H9 (cell line): ENCODE results near the gene TMEM269. TPM values are rescaled to one million over a fixed set of nuclear protein-coding genes. Genes with fewer than 3 reads are reported as not detected.

Experiments
- DNase-seq: peaks from one replicate; pipeline ENCODE4 v3.0.0-alpha.2; 2017
- H2AFZ ChIP-seq: one replicate; pipeline ENCODE4 v1.6.1; 2013; ENCODE audit warnings: mild to moderate bottlenecking, low read length, control low read depth, moderate library complexity
- H2AK5ac ChIP-seq: 2 replicates; pipeline ENCODE4 v1.6.1; 2013; ENCODE audit warnings: low read length, control low read depth, mixed read lengths; ENCODE audit not compliant: insufficient read length
- H2BK120ac ChIP-seq: one replicate; pipeline ENCODE4 v1.6.1; 2013; ENCODE audit warnings: low read depth, mild to moderate bottlenecking, low read length, control low read depth, inconsistent platforms; ENCODE audit not compliant: poor library complexity, severe bottlenecking
- H2BK12ac ChIP-seq: 2 replicates; pipeline ENCODE4 v1.6.1; 2013; ENCODE audit warnings: low read length, control low read depth, mixed read lengths, low read depth; ENCODE audit not compliant: insufficient read length
- H2BK15ac ChIP-seq: 2 replicates; pipeline ENCODE4 v1.6.1; 2013; ENCODE audit warnings: low read depth, low read length, control low read depth
- H2BK20ac ChIP-seq: one replicate; pipeline ENCODE4 v1.6.1; 2013; ENCODE audit warnings: low read depth, mild to moderate bottlenecking, low read length, control low read depth, inconsistent platforms; ENCODE audit not compliant: poor library complexity, severe bottlenecking
- H2BK5ac ChIP-seq: 2 replicates; pipeline ENCODE4 v1.6.1; 2013; ENCODE audit warnings: low read length, control low read depth, mixed read lengths; ENCODE audit not compliant: insufficient read length
- H3K14ac ChIP-seq: 2 replicates; pipeline ENCODE4 v1.6.1; 2013; ENCODE audit warnings: low read length, control low read depth; ENCODE audit not compliant: insufficient read depth
- H3K18ac ChIP-seq: 2 replicates; pipeline ENCODE4 v1.6.1; 2013; ENCODE audit warnings: low read depth, mild to moderate bottlenecking, mixed read lengths, low read length, control low read depth; ENCODE audit not compliant: insufficient read length
- H3K23ac ChIP-seq: 2 replicates; pipeline ENCODE4 v1.6.1; 2013; ENCODE audit warnings: low read length, control low read depth, mixed read lengths, low read depth; ENCODE audit not compliant: insufficient read length
- H3K23me2 ChIP-seq: 2 replicates; pipeline ENCODE4 v1.6.1; 2013; ENCODE audit warnings: low read depth, mild to moderate bottlenecking, mixed read lengths, low read length, control low read depth; ENCODE audit not compliant: insufficient read length, poor library complexity, severe bottlenecking
- H3K27ac ChIP-seq: 2 replicates; pipeline ENCODE4 v1.5.1; 2013; ENCODE audit warnings: low read length, control low read depth, mixed read lengths, low read depth; ENCODE audit not compliant: insufficient read length
- H3K27me3 ChIP-seq: 2 replicates; pipeline ENCODE4 v1.6.1; 2013; ENCODE audit warnings: low read length, control low read depth, inconsistent platforms; ENCODE audit not compliant: insufficient read depth
- H3K4ac ChIP-seq: 2 replicates; pipeline ENCODE4 v1.6.1; 2013; ENCODE audit warnings: low read depth, mild to moderate bottlenecking, control low read depth, inconsistent platforms, low read length, moderate library complexity
- H3K4me1 ChIP-seq: 2 replicates; pipeline ENCODE4 v1.6.1; 2013; ENCODE audit warnings: low read length, control low read depth, inconsistent platforms; ENCODE audit not compliant: insufficient read depth
- H3K4me2 ChIP-seq: 2 replicates; pipeline ENCODE4 v1.6.1; 2013; ENCODE audit warnings: low read length, control low read depth, mixed read lengths; ENCODE audit not compliant: insufficient read length, insufficient read depth
- H3K56ac ChIP-seq: 2 replicates; pipeline ENCODE4 v1.6.1; 2013; ENCODE audit warnings: low read depth, mild to moderate bottlenecking, mixed read lengths, low read length, control low read depth; ENCODE audit not compliant: insufficient read length
- H3K79me1 ChIP-seq: 2 replicates; pipeline ENCODE4 v1.6.1; 2013; ENCODE audit warnings: low read depth, mild to moderate bottlenecking, moderate library complexity, low read length, control low read depth, inconsistent platforms; ENCODE audit not compliant: insufficient read depth, poor library complexity, severe bottlenecking
- H3K79me2 ChIP-seq: 2 replicates; pipeline ENCODE4 v1.6.1; 2013; ENCODE audit warnings: low read length, control low read depth, inconsistent platforms; ENCODE audit not compliant: insufficient read depth
- H3K9ac ChIP-seq: 2 replicates; pipeline ENCODE4 v1.6.1; 2013; ENCODE audit warnings: low read length, control low read depth, mixed read lengths; ENCODE audit not compliant: insufficient read length; ENCODE audit errors: extremely low read depth
- H3K9me3 ChIP-seq: one replicate; pipeline ENCODE4 v1.6.1; 2013; ENCODE audit warnings: low read depth, low read length, inconsistent platforms; ENCODE audit not compliant: control insufficient read depth
- H3T11ph ChIP-seq: one replicate; pipeline ENCODE4 v1.6.1; 2013; ENCODE audit warnings: mild to moderate bottlenecking, low read length, control low read depth, inconsistent platforms
- H4K20me1 ChIP-seq: one replicate; pipeline ENCODE4 v1.6.1; 2013; ENCODE audit not compliant: control insufficient read depth, insufficient read length, insufficient read depth
- H4K5ac ChIP-seq: 2 replicates; pipeline ENCODE4 v1.6.1; 2013; ENCODE audit warnings: low read depth, mild to moderate bottlenecking, mixed read lengths, low read length, control low read depth; ENCODE audit not compliant: insufficient read length
- H4K8ac ChIP-seq: replicated peaks from 2 replicates; pipeline ENCODE4 v1.6.1; 2013; ENCODE audit warnings: low read length, control low read depth, mixed read lengths, low read depth; ENCODE audit not compliant: insufficient read length
- H4K91ac ChIP-seq: 2 replicates; pipeline ENCODE4 v1.6.1; 2013; ENCODE audit warnings: low read depth, mild to moderate bottlenecking, moderate library complexity, mixed read lengths, low read length, control low read depth; ENCODE audit not compliant: insufficient read length
- H3K27ac Mint-ChIP-seq, 3 experiments: 2 replicates in 2 of 3; 3 replicates in 1 of 3; pipeline ENCODE4 v1.8.0; 2020 to 2021; ENCODE audit warnings: mixed read lengths in 3 of 3, mild to moderate bottlenecking in 1 of 3, moderate library complexity in 1 of 3
- H3K27me3 Mint-ChIP-seq: 2 replicates; pipeline ENCODE4 v1.8.0; 2021; ENCODE audit warnings: low read depth, mild to moderate bottlenecking, moderate library complexity, mixed read lengths
- H3K36me3 Mint-ChIP-seq, 3 experiments: 2 replicates in 2 of 3; 3 replicates in 1 of 3; pipeline ENCODE4 v1.8.0; 2020 to 2021; ENCODE audit warnings: low read depth in 3 of 3, mixed read lengths in 3 of 3; ENCODE audit not compliant: insufficient read depth in 1 of 3
- H3K4me1 Mint-ChIP-seq, 2 experiments: 2 replicates each; pipeline ENCODE4 v1.8.0; 2020; ENCODE audit warnings: mixed read lengths in 2 of 2
- H3K4me3 Mint-ChIP-seq, 2 experiments: 2 replicates in 1 of 2; 3 replicates in 1 of 2; pipeline ENCODE4 v1.8.0; 2020 to 2021; ENCODE audit warnings: mild to moderate bottlenecking in 2 of 2, mixed read lengths in 2 of 2, moderate library complexity in 1 of 2
- H3K9me3 Mint-ChIP-seq, 2 experiments: 2 replicates in 1 of 2; 3 replicates in 1 of 2; pipeline ENCODE4 v1.8.0; 2020; ENCODE audit warnings: mild to moderate bottlenecking in 2 of 2, mixed read lengths in 2 of 2, moderate library complexity in 1 of 2
- CTCF ChIP-seq: fragments of 200-600 bp; sonication (generic); conservative IDR thresholded peaks from 3 replicates; pipeline ENCODE4 v1.8.0; 2021; ENCODE audit warnings: antibody characterized with exemption, mild to moderate bottlenecking
- WGBS: extraction: QIAGEN DNeasy Blood & Tissue Kit; methylation state at CpG from one replicate; pipeline ENCODE4 v1.1.7; 2013; ENCODE audit warnings: missing lambda C conversion rate, low lambda C conversion rate, mixed read lengths; ENCODE audit not compliant: insufficient read length; ENCODE audit errors: extremely low coverage; 5-methylcytosine and 5-hydroxymethylcytosine counted together
- total RNA-seq: library from RNA; stranded (reverse); gene quantifications from 2 replicates; pipeline ENCODE4 v1.2.1, GENCODE V29; 2021

The TMEM269 gene
- total RNA-seq, 1 experiment from 2014 or later = 0.17 TPM

GRCh38 chr1:42759114-42759513 lies 25.7 kb upstream of the TMEM269 start:
- H3K27me3 ChIP-seq = no peaks in the 10 kb centered on the region
- no peak overlapping the region for H3K27ac Mint-ChIP-seq

More at GRCh38 chr1:42759114-42759513, 25.7 kb upstream of the TMEM269 start:
- H3K56ac ChIP-seq = no peak overlapping the region
- no peak overlapping the region for H2AK5ac ChIP-seq
- H4K91ac ChIP-seq = no peak overlapping the region
- no peak overlapping the region for H3T11ph ChIP-seq
- no peak overlapping the region for H2BK20ac ChIP-seq
- no peak overlapping the region for H3K14ac ChIP-seq
- H3K4me2 ChIP-seq = no peak overlapping the region
- no peak overlapping the region for H2BK120ac ChIP-seq
- H3K18ac ChIP-seq = no peak overlapping the region
- H3K9me3 ChIP-seq = no peaks in the 10 kb centered on the region
- H4K5ac ChIP-seq = no peak overlapping the region
- no peaks in the 10 kb centered on the region for H3K79me1 ChIP-seq
- no peak overlapping the region for H2BK12ac ChIP-seq
- no peaks in the 10 kb centered on the region for H3K27me3 Mint-ChIP-seq
- H3K23me2 ChIP-seq = no peaks in the 10 kb centered on the region
- no peak overlapping the region for H2BK15ac ChIP-seq
- peak; percentile 46; the same call in 2 of the 3 replicates for TF ChIP-seq CTCF
- H3K9ac ChIP-seq = no peak overlapping the region
- DNase-seq = peak; percentile 76
- H3K9me3 Mint-ChIP-seq = no peaks in the 10 kb centered on the region
- H3K23ac ChIP-seq = no peak overlapping the region
- H3K4me1 Mint-ChIP-seq = peaks cover 0 to 3% of the 10 kb centered on the region in 2 experiments; a peak in 3 of 4 replicates
- H2AFZ ChIP-seq = no peak overlapping the region
- no peaks in the 10 kb centered on the region for H3K79me2 ChIP-seq
- WGBS = no CpG with 5 or more reads among the region's 9 CpGs
- H4K20me1 ChIP-seq = no peaks in the 10 kb centered on the region
- no peak overlapping the region for H2BK5ac ChIP-seq
- peaks cover 29 to 66% (median 62%) of the 10 kb centered on the region in 3 experiments for H3K36me3 Mint-ChIP-seq
- H3K4me1 ChIP-seq = no peaks in the 10 kb centered on the region
- no peak overlapping the region for H3K27ac ChIP-seq
- no peak overlapping the region for H3K4me3 Mint-ChIP-seq
- H3K4ac ChIP-seq = no peak overlapping the region
- H4K8ac ChIP-seq = no peak overlapping the region
